ENCODE data around the gene RARS1. TPM values are rescaled to one million over a fixed set of nuclear protein-coding genes. Genes with fewer than 3 reads are reported as not detected.
"Not testable (repeated sequence)": the region's sequence is repeated elsewhere in the genome, so short reads cannot be mapped to it uniquely, and the experiment has no call there.

Gene RARS1
- total RNA-seq, 2 donors from 2014 or later = 50.5 to 93.8 TPM

GRCh38 chr5:168531191-168531590 is 44.9 kb downstream of the RARS1 start:
- Histone ChIP-seq H3K36me3 (no peaks in the 10 kb centered on the region), H3K9me3 (no peaks in the 10 kb centered on the region), H3K4me3 (no peak overlapping the region), H3K27me3 (replicated peaks; ENCODE audit: insufficient read depth) (no peaks in the 10 kb centered on the region), H3K4me1 (ENCODE audit: control insufficient read depth in 1 of 2, low read depth in 2 of 2) (peaks cover 0 to 3% of the 10 kb centered on the region in 2 donors), H3K27ac (no peak overlapping the region)
- DNase-seq (ENCODE audit: low spot score) (no peak), ATAC-seq (ENCODE audit: insufficient number of reproducible peaks, low FRiP score, low read depth) (no peak)
- TF ChIP-seq CTCF (IDR thresholded peaks at IDR 0.05) = no peak

- no peaks in the 10 kb centered on the region for H3K27me3 ChIP-seq (replicated peaks; ENCODE audit: insufficient read depth)
- DNase-seq (ENCODE audit: low spot score) (no peak), ATAC-seq (ENCODE audit: insufficient number of reproducible peaks, low FRiP score, low read depth) (no peak)
- peaks cover 0 to 3% of the 10 kb centered on the region in 2 donors for H3K4me1 ChIP-seq (ENCODE audit: control insufficient read depth in 1 of 2, low read depth in 2 of 2)
- no peak overlapping the region for H3K4me3 ChIP-seq
- H3K27ac ChIP-seq = no peak overlapping the region
- H3K36me3 ChIP-seq = no peaks in the 10 kb centered on the region
- H3K9me3 ChIP-seq = no peaks in the 10 kb centered on the region
- TF ChIP-seq CTCF (IDR thresholded peaks at IDR 0.05) = no peak
Observed at GRCh38 chr5:168531987-168532864, 46.0 kb downstream of the RARS1 start.

GRCh38 chr5:168534351-168534750 is 48.1 kb downstream of the RARS1 start:
- H3K9me3 ChIP-seq; H3K4me1 ChIP-seq (ENCODE audit: control insufficient read depth in 1 of 2, low read depth in 2 of 2); H3K36me3 ChIP-seq; DNase-seq (ENCODE audit: low spot score); H3K27ac ChIP-seq; H3K4me3 ChIP-seq; H3K27me3 ChIP-seq (replicated peaks; ENCODE audit: insufficient read depth); ATAC-seq (ENCODE audit: insufficient number of reproducible peaks, low FRiP score, low read depth): not testable (repeated sequence)

- DNase-seq (ENCODE audit: low spot score) (no peak), ATAC-seq (ENCODE audit: insufficient number of reproducible peaks, low FRiP score, low read depth) (no peak)
- no peaks in the 10 kb centered on the region for H3K4me1 ChIP-seq (ENCODE audit: control insufficient read depth in 1 of 2, low read depth in 2 of 2)
- H3K27ac ChIP-seq = no peak overlapping the region
- H3K36me3 ChIP-seq = no peaks in the 10 kb centered on the region
- no peaks in the 10 kb centered on the region for H3K27me3 ChIP-seq (replicated peaks; ENCODE audit: insufficient read depth)
- H3K9me3 ChIP-seq = no peaks in the 10 kb centered on the region
- H3K4me3 ChIP-seq = no peak overlapping the region
- TF ChIP-seq CTCF (IDR thresholded peaks at IDR 0.05) = no peak
Observed at GRCh38 chr5:168537176-168537575, 50.9 kb downstream of the RARS1 start.

- peaks cover 0 to 16% of the 10 kb centered on the region in 2 donors for H3K4me1 ChIP-seq (ENCODE audit: control insufficient read depth in 1 of 2, low read depth in 2 of 2)
- DNase-seq (ENCODE audit: low spot score) (no peak), ATAC-seq (ENCODE audit: insufficient number of reproducible peaks, low FRiP score, low read depth) (no peak)
- no peak overlapping the region for H3K4me3 ChIP-seq
- no peak for TF ChIP-seq CTCF (IDR thresholded peaks at IDR 0.05)
- no peaks in the 10 kb centered on the region for H3K9me3 ChIP-seq
- no peaks in the 10 kb centered on the region for H3K36me3 ChIP-seq
- H3K27ac ChIP-seq = no peak overlapping the region
- no peaks in the 10 kb centered on the region for H3K27me3 ChIP-seq (replicated peaks; ENCODE audit: insufficient read depth)
Observed at GRCh38 chr5:168549554-168549953, 63.3 kb downstream of the RARS1 start.
